Gastrocnemius medialis (tissue), 4 donors: Measurements from ENCODE around the gene DAD1.

Experiments
- POLR2A ChIP-seq, 2 donors: fragments of 450-650 bp; IDR thresholded peaks; one replicate each; pipeline ENCODE4 v1.6.1; 2017; ENCODE audit warnings: antibody characterized with exemption in 2 of 2, mild to moderate bottlenecking in 2 of 2, moderate library complexity in 2 of 2
- TF ChIP-seq, protein P1 (sequence below), 5 experiments: fragments of 450-650 bp in 3 of 5; fragments of 200-600 bp in 2 of 5; sonication (generic) in 2 of 5; IDR thresholded peaks in 4 of 5; conservative IDR thresholded peaks in 1 of 5; 1 replicate in 4 of 5; 2 replicates in 1 of 5; pipeline ENCODE4 v1.5.1; 2016 to 2019; ENCODE audit warnings: antibody characterized with exemption in 5 of 5, mild to moderate bottlenecking in 3 of 5, moderate library complexity in 3 of 5

DNA sequence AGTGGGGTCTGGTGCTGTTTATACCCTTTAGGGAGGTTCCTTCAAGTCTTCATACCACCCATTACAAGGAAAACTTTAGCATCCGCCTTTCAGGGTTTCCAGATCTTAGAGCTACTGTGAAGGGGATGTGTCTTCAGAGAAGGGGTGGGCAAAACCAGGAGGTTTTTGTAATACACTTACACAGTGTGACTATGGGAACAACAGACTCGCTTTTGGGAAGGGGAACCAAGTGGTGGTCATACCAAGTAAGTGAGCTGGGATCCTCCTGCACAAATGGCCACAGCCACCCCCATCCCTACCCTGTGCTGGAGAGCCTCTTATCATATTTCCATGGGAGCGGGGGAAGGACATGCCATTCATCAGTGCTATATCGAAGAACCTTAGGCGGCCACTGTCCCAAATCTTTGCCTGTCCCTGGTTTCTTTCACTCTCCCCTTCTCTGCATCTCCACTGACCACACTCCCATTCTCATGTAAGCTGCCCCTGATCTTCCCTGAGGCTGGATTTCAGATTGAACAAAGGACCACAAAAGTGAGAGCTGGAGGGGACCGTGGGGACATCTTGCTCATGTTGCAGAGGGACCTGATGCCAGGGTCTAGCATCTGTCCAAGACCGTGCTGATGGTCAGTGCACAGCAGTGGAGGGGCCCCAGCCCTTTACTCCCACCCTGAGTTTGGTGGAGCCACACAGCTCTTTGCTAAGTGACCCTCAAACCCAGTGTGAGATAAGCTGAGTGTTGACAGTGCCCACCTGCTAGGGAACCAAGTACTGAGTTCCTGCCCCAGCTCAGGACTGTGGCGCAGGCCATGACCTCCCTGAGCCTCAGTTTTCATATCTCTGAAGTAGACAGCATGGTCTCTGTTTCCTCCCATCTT lies 51.4 kb downstream of the DAD1 start:
- TF ChIP-seq, protein P1, sequence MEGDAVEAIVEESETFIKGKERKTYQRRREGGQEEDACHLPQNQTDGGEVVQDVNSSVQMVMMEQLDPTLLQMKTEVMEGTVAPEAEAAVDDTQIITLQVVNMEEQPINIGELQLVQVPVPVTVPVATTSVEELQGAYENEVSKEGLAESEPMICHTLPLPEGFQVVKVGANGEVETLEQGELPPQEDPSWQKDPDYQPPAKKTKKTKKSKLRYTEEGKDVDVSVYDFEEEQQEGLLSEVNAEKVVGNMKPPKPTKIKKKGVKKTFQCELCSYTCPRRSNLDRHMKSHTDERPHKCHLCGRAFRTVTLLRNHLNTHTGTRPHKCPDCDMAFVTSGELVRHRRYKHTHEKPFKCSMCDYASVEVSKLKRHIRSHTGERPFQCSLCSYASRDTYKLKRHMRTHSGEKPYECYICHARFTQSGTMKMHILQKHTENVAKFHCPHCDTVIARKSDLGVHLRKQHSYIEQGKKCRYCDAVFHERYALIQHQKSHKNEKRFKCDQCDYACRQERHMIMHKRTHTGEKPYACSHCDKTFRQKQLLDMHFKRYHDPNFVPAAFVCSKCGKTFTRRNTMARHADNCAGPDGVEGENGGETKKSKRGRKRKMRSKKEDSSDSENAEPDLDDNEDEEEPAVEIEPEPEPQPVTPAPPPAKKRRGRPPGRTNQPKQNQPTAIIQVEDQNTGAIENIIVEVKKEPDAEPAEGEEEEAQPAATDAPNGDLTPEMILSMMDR (IDR thresholded peaks at IDR 0.05 in 4 of 5, conservative IDR thresholded peaks at IDR 0.05 in 1 of 5): no peak
- TF ChIP-seq POLR2A (IDR thresholded peaks at IDR 0.05): no peak
